Measurements from ENCODE around the gene GTSE1. TPM values are rescaled to one million over a fixed set of nuclear protein-coding genes. Genes with fewer than 3 reads are reported as not detected.

GTSE1 gene
- total and polyA plus RNA-seq, 2 of the 13 experiments (the other 11 are each of a cell fraction or from before 2014, with no cell fraction given), result 10.7 to 13.5 TPM

DNA sequence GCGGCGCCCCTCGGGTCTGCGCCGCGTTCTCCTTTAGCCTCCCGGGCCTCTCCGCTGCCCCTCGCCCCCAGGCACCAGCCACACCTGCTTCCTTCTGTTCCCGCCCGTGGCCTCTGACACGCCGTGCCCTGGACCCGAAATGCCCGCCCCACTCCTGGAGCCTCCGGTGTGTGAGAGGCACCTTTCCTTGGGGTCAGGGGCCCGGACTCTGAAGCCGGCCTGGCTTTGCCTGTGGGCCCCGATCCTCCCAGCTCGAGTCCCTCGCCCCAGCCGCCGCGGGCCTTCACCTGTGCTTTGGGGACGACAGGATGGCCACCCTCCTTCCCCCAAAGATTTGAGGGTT, 45.9 kb upstream of the GTSE1 start:
- ATAC-seq (peak; percentile 39), DNase-seq (ENCODE audit: low spot score) (no peak), FAIRE-seq (no peak)
- no peak overlapping the region for H2AFZ ChIP-seq (ENCODE audit: low read length)
- H4K20me1 ChIP-seq (ENCODE audit: insufficient read depth, low read length), result no peaks in the 10 kb centered on the region
- no TSS peak for BruUV-seq (replicated peaks)
- peak overlapping the region; percentile 83 for H3K4me2 ChIP-seq (ENCODE audit: low read depth, low read length)
- H3K4me3 ChIP-seq (replicated peaks in 1 of 3; ENCODE audit: insufficient read depth in 1 of 3, low read depth in 2 of 3, low read length in 3 of 3), result peak overlapping the region; percentile 70 to 95 (median 89)
- H3K9ac ChIP-seq (ENCODE audit: insufficient read depth, low read depth, low read length), result peak overlapping the region; percentile 88
- in situ Hi-C loops (cut with HindIII; ENCODE audit: extremely low pct_ligation_motif_present, low pct_unique_long_range_greater_than_20kb) (no loop called here), intact Hi-C loops (cut with micrococcal nuclease; ENCODE audit: unreplicated experiment) (loop anchor here (2.0 kb wide), 1 partner anchor 16 kb away; no protein-coding TSS in a partner anchor)
- H3K4me1 ChIP-seq (ENCODE audit: insufficient read depth, low read length), result peaks cover 50% of the 10 kb centered on the region
- H3K9me3 ChIP-seq (ENCODE audit: low read length), result no peaks in the 10 kb centered on the region
- H3K36me3 ChIP-seq (replicated peaks in 1 of 2; ENCODE audit: control insufficient read depth in 1 of 2, insufficient read depth in 2 of 2, low read length in 2 of 2), result 0 out of 5 replicates have a peak, but pooled peaks cover 0 to 2% of the 10 kb centered on the region in 2 experiments
- H3K79me2 ChIP-seq (ENCODE audit: insufficient read depth, low read length), result peaks cover 4% of the 10 kb centered on the region
- ChIA-PET CTCF (ENCODE audit: low intra/inter-chr PET ratio, low total read pairs) (no interaction called here), POLR2A (interaction anchor here (0.9 to 7.2 kb wide), 12 partner anchors 9 to 254 kb away, joined by 3 to 83 read pairs (median 4); partner anchors contain the start of genes GTSE1, TRMU and TTC38)
- peak overlapping the region; percentile 85 for H3K27ac ChIP-seq (ENCODE audit: extremely low read length, insufficient read depth, low read length)
- WGBS (ENCODE audit: low lambda C conversion rate), result 2% methylated on average over 9 of the region's 25 CpGs
- no peaks in the 10 kb centered on the region for H3K27me3 ChIP-seq (ENCODE audit: control insufficient read depth in 1 of 2, insufficient read depth in 2 of 2, low read length in 2 of 2)
- TF ChIP-seq HNRNPL (IDR thresholded peaks at IDR 0.05; ENCODE audit: low read depth, low read length) (0 out of 2 replicates have a peak, but pooled peaks have one; percentile 21), ZNF253 (CRISPR knock-in tag; IDR thresholded peaks at IDR 0.05; ENCODE audit: borderline replicate concordance) (no peak), ZNF484 (CRISPR knock-in tag; IDR thresholded peaks at IDR 0.05; ENCODE audit: borderline replicate concordance, low read depth) (no peak), HOXA9 (CRISPR knock-in tag; IDR thresholded peaks at IDR 0.05; ENCODE audit: borderline replicate concordance) (no peak), ZNF891 (CRISPR knock-in tag; IDR thresholded peaks at IDR 0.05) (0 out of 2 replicates have a peak, but pooled peaks have one; percentile 20), ZNF543 (CRISPR knock-in tag; IDR thresholded peaks at IDR 0.05) (no peak), SSRP1 (CRISPR knock-in tag; IDR thresholded peaks at IDR 0.05) (no peak), ZNF564 (CRISPR knock-in tag; IDR thresholded peaks at IDR 0.05) (no peak), ZNF572 (CRISPR knock-in tag; IDR thresholded peaks at IDR 0.05) (no peak), GTF3A (CRISPR knock-in tag; conservative IDR thresholded peaks at IDR 0.05) (no peak), ZNF709 (CRISPR knock-in tag; IDR thresholded peaks at IDR 0.05) (no peak), NAIF1 (CRISPR knock-in tag; IDR thresholded peaks at IDR 0.05; ENCODE audit: borderline replicate concordance) (no peak), HOXA3 (CRISPR knock-in tag; IDR thresholded peaks at IDR 0.05) (no peak)
- TF ChIP-seq, protein P1, sequence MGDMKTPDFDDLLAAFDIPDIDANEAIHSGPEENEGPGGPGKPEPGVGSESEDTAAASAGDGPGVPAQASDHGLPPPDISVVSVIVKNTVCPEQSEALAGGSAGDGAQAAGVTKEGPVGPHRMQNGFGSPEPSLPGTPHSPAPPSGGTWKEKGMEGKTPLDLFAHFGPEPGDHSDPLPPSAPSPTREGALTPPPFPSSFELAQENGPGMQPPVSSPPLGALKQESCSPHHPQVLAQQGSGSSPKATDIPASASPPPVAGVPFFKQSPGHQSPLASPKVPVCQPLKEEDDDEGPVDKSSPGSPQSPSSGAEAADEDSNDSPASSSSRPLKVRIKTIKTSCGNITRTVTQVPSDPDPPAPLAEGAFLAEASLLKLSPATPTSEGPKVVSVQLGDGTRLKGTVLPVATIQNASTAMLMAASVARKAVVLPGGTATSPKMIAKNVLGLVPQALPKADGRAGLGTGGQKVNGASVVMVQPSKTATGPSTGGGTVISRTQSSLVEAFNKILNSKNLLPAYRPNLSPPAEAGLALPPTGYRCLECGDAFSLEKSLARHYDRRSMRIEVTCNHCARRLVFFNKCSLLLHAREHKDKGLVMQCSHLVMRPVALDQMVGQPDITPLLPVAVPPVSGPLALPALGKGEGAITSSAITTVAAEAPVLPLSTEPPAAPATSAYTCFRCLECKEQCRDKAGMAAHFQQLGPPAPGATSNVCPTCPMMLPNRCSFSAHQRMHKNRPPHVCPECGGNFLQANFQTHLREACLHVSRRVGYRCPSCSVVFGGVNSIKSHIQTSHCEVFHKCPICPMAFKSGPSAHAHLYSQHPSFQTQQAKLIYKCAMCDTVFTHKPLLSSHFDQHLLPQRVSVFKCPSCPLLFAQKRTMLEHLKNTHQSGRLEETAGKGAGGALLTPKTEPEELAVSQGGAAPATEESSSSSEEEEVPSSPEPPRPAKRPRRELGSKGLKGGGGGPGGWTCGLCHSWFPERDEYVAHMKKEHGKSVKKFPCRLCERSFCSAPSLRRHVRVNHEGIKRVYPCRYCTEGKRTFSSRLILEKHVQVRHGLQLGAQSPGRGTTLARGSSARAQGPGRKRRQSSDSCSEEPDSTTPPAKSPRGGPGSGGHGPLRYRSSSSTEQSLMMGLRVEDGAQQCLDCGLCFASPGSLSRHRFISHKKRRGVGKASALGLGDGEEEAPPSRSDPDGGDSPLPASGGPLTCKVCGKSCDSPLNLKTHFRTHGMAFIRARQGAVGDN (CRISPR knock-in tag; IDR thresholded peaks at IDR 0.05), result peak; percentile 8; the same call in 1 of the 2 replicates
- TF ChIP-seq, protein P2, sequence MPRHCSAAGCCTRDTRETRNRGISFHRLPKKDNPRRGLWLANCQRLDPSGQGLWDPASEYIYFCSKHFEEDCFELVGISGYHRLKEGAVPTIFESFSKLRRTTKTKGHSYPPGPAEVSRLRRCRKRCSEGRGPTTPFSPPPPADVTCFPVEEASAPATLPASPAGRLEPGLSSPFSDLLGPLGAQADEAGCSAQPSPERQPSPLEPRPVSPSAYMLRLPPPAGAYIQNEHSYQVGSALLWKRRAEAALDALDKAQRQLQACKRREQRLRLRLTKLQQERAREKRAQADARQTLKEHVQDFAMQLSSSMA (CRISPR knock-in tag; IDR thresholded peaks at IDR 0.05), result no peak
- TF ChIP-seq, protein P3, sequence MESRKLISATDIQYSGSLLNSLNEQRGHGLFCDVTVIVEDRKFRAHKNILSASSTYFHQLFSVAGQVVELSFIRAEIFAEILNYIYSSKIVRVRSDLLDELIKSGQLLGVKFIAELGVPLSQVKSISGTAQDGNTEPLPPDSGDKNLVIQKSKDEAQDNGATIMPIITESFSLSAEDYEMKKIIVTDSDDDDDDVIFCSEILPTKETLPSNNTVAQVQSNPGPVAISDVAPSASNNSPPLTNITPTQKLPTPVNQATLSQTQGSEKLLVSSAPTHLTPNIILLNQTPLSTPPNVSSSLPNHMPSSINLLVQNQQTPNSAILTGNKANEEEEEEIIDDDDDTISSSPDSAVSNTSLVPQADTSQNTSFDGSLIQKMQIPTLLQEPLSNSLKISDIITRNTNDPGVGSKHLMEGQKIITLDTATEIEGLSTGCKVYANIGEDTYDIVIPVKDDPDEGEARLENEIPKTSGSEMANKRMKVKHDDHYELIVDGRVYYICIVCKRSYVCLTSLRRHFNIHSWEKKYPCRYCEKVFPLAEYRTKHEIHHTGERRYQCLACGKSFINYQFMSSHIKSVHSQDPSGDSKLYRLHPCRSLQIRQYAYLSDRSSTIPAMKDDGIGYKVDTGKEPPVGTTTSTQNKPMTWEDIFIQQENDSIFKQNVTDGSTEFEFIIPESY (CRISPR knock-in tag; IDR thresholded peaks at IDR 0.05), result no peak
- TF ChIP-seq, protein P4, sequence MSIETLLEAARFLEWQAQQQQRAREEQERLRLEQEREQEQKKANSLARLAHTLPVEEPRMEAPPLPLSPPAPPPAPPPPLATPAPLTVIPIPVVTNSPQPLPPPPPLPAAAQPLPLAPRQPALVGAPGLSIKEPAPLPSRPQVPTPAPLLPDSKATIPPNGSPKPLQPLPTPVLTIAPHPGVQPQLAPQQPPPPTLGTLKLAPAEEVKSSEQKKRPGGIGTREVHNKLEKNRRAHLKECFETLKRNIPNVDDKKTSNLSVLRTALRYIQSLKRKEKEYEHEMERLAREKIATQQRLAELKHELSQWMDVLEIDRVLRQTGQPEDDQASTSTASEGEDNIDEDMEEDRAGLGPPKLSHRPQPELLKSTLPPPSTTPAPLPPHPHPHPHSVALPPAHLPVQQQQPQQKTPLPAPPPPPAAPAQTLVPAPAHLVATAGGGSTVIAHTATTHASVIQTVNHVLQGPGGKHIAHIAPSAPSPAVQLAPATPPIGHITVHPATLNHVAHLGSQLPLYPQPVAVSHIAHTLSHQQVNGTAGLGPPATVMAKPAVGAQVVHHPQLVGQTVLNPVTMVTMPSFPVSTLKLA (IDR thresholded peaks at IDR 0.05), result no peak

All from HepG2 (cell line).